HG02798 (cell line): ENCODE measurements around the gene CCDC102B.
A peak's percentile ranks its signal among the peaks of the same experiment; 100 is the strongest.
"Not testable (repeated sequence)": the region's sequence is repeated elsewhere in the genome, so short reads cannot be mapped to it uniquely, and the experiment has no call there.

Experiments used
- ATAC-seq: cut with Tn5 transposase; IDR thresholded peaks from one replicate; pipeline ENCODE4 v1.9.1; 2021; ENCODE audit warnings: mild to moderate bottlenecking; ENCODE audit not compliant: unreplicated experiment, poor library complexity

The CCDC102B gene

GRCh38 chr18:68822926-68823325, 25.0 kb downstream of the CCDC102B start:
- ATAC-seq = no peak

GRCh38 chr18:68826121-68826520, 28.2 kb downstream of the CCDC102B start:
- ATAC-seq = no peak

- ATAC-seq = no peak
Measured at GRCh38 chr18:68830256-68831045, 32.6 kb downstream of the CCDC102B start.

- ATAC-seq = no peak
Measured at GRCh38 chr18:68833756-68834155, 35.9 kb downstream of the CCDC102B start.

- no peak for ATAC-seq
Measured at GRCh38 chr18:68837665-68838451, 40.0 kb downstream of the CCDC102B start.

- no peak for ATAC-seq
Measured at GRCh38 chr18:68839701-68840100, 41.8 kb downstream of the CCDC102B start.

DNA sequence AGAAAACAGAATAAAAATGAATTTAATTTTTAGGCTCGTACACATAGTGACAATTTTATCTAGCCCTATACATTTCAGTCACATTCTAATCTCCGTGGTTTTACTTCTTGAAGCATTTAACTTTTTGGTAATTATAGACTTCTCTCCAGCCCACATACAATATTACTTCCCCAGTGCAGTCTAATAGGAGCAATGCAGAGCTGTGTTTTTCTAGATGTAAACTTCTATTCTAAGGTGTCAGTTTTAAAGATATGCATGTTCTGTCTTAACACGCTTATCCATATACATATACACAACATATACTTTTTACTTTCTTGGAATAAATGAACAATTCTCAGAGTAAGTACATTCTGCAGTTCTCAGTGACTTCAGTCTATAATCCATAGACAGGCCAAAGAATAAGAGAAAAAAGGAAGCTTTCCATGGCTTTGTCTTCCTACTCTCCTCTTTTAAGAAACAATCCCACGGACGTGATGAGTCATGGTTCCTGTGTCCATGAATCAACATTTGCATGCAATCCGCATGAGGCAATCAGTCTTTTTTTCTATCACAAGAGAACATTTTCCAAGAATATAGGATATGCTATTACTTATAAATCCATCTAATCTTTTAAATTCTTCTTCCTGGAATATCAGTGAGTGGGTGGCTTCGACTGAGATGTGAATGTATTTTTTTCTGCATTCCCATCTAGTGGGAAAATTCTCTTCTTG, 42.8 kb downstream of the CCDC102B start:
- ATAC-seq = no peak

- ATAC-seq = no peak
Measured at GRCh38 chr18:68841301-68841700, 43.4 kb downstream of the CCDC102B start.

DNA sequence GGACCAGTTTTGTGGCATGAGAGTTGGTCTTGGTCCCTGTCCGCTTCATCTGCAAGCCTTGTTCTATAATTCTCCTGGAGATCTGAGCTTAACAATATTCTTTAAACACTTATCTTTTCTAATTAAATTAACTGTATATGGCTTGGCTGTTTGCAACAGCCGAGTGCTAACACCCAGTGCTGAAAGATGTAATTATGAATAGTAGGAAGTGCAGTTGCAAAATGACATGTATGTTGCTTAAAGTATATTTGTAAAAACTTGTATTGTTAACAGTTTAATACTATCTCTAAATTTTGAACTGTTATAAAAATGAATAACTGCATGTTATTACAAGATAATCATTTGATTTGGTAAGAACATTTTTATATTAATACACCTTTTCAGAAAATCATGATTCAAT, 45.1 kb downstream of the CCDC102B start:
- no peak for ATAC-seq

GRCh38 chr18:68843473-68844089, 45.7 kb downstream of the CCDC102B start:
- ATAC-seq = no peak

DNA sequence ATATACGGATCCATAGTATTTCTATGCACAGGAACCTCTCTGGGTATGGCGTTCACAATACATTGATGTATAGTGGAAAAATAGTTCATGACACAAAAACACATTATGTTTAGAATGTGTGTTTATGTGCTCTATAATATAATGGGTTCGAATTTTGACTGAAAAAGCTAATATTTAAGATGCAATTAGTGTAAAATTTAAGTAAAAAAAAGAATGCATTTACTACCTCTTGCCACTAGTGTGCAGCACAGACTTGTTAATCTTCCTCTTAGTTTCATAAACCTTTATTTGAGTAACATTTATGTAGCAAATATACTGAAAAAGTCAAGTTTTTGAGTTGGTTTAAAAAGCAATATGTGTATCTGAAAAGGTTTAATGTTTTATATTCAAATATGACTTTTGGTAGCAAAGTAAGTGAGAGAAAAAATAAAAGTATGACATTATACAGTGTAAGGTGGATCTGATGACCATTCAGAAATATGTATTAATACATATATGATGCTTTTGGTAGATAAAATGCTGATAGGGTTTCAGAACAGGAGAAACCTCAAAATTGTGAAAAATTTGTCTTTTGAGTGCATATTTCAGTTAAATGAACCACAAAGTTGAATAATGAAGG, 49.4 kb downstream of the CCDC102B start:
- ATAC-seq = peak; percentile 57

- no peak for ATAC-seq
Measured at GRCh38 chr18:68848242-68848641, 50.4 kb downstream of the CCDC102B start.

GRCh38 chr18:68854786-68855391, 57.0 kb downstream of the CCDC102B start:
- no peak for ATAC-seq

GRCh38 chr18:68855491-68855890, 57.6 kb downstream of the CCDC102B start:
- no peak for ATAC-seq

DNA sequence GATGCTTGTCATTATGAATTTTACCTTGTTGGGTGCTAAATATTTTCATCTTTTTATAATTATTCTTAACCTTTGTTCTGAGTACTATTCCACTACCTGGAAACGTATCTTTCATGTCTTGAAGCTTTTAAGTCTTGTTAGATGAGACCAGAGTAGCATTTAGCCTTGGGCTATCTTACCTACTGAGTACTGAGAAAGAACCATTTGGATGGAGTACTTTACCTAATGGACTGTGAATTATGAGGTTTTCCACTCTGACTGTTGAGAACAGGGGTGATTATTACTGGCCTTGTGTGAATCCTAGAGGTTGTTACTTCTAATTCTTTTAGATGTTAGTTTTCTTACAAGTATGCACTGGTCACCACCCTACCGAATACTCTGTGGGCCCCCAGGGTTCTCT, 63.5 kb downstream of the CCDC102B start:
- no peak for ATAC-seq

GRCh38 chr18:68865021-68865420, 67.1 kb downstream of the CCDC102B start:
- ATAC-seq = no peak

DNA sequence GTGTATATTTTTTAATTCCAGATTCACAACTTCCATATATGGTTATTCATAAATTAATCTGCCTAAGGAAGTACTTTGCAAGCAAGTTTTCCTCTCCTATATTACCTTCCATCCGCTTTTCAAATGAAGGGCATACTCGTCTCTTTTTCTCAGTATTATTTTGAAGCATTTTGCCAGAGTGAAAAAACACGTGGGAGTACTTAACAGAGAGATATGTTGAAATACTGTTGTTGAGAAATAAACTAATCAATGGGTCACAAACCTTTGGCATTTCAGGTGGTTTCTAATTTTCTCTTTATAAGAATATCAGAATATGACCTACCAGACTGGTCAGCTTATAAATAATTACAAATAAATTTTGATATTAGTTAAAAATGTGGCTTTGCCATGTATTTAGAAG, 67.6 kb downstream of the CCDC102B start:
- ATAC-seq = no peak

DNA sequence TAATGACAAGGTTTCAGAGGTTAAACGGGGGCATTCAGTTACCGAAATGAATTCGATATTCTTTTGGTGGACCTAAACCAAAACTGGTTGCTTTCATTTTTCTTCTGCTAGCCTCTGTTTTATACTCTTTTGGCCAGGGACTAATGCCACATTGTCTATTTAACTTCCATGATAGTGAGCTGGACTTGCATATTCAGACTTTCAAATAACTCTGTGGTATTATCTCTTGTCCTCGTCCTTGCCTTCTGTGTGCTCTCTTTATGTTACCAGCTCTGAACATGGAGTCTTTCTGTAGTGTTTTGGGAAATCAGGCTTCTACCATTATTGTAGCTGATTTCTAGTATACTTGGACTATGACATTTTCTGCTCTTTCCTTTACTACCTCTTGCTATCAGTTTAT, 75.1 kb downstream of the CCDC102B start:
- ATAC-seq = no peak

DNA sequence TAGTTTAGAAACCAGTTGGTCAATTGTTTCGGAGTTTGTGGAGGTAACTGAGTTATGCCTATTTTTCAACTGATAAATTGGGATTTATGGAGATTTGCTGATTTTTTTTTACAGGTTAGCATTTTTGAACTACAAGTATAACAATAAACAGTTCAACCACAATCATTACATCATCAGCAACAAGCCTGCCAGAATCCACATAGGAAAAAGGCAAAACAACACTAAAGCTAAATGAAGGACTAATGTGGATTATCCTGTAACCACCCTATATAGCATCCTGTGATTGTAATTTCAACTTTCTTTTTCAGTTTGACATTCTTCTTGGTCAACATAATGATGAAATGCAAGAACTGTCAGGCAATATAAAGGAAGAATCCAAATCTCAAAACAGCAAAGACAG, 76.5 kb downstream of the CCDC102B start:
- ATAC-seq = no peak

DNA sequence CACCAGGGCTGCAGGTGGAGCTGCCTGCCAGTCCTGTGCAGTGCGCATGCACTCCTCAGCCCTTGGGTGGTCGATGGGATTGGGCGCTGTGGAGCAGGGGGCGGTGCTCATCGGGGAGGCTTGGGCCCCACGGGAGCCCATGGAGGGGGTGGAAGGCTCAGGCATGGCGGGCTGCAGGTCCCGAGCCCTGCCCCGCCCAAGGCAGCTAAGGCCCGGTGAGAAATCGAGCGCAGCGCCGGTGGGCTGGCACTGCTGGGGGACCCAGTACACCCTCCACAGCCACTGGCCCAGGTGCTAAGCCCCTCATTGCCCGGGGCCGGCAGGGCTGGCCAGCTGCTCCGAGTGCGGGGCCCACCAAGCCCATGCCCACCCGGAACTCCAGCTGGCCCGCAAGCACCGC, 82.1 kb downstream of the CCDC102B start:
- ATAC-seq = not testable (repeated sequence)
